Measurements from ENCODE around the gene IRF4.

DNA sequence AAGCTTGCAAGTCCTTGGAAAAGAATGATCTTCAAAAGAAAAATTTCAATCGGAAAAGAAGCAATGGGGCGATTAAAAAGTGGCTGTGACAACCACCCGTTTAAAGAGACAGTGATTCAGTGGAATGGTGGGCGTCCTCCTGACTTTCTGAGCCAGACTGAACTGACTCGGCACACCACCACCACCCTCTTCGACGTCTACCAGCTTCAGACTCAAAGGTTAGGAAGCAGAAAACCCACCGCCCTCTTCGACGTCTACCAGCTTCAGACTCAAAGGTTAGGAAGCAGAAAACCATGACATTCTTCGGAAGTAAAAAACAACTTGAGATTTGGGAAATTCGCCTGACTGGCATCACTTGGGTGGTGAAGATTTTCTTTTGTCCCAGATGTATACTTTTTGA, 28.3 kb upstream of the IRF4 start:
- TF ChIP-seq, protein P1, sequence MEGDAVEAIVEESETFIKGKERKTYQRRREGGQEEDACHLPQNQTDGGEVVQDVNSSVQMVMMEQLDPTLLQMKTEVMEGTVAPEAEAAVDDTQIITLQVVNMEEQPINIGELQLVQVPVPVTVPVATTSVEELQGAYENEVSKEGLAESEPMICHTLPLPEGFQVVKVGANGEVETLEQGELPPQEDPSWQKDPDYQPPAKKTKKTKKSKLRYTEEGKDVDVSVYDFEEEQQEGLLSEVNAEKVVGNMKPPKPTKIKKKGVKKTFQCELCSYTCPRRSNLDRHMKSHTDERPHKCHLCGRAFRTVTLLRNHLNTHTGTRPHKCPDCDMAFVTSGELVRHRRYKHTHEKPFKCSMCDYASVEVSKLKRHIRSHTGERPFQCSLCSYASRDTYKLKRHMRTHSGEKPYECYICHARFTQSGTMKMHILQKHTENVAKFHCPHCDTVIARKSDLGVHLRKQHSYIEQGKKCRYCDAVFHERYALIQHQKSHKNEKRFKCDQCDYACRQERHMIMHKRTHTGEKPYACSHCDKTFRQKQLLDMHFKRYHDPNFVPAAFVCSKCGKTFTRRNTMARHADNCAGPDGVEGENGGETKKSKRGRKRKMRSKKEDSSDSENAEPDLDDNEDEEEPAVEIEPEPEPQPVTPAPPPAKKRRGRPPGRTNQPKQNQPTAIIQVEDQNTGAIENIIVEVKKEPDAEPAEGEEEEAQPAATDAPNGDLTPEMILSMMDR (IDR thresholded peaks at IDR 0.05; ENCODE audit: low read length): no peak
- no peak for TF ChIP-seq EZH2phosphoT487 (IDR thresholded peaks at IDR 0.05; ENCODE audit: low read length)

Measured in MM.1S (cell line).